Activated T-cell treated with anti-CD3 and anti-CD28 coated beads, Interleukin-2, amount 50 U/mL, for 4 hours (primary cell): ENCODE measurements around the gene IGSF3. TPM values are rescaled to one million over a fixed set of nuclear protein-coding genes. Genes with fewer than 3 reads are reported as not detected.

Source experiments
- ATAC-seq, 2 donors: fragments of 200-7000 bp; cut with Tn5 transposase; one replicate each; pipeline ENCODE4 v1.10.0; 2021
- DNase-seq: peaks from one replicate; pipeline ENCODE4 v3.0.0-alpha.2; 2020
- H3K27me3 Mint-ChIP-seq: one replicate; pipeline ENCODE4 v1.8.0; 2021; ENCODE audit warnings: low read depth, mixed read lengths
- H3K36me3 Mint-ChIP-seq: one replicate; pipeline ENCODE4 v1.8.0; 2022; ENCODE audit warnings: mixed read lengths; ENCODE audit not compliant: insufficient read depth
- H3K4me1 Mint-ChIP-seq: one replicate; pipeline ENCODE4 v1.8.0; 2021; ENCODE audit warnings: low read depth, mixed read lengths
- H3K4me3 Mint-ChIP-seq: one replicate; pipeline ENCODE4 v1.8.0; 2021; ENCODE audit warnings: mild to moderate bottlenecking, moderate library complexity, mixed read lengths
- H3K9me3 Mint-ChIP-seq: one replicate; pipeline ENCODE4 v1.8.0; 2021; ENCODE audit warnings: mixed read lengths
- total RNA-seq, 3 donors: library from RNA; stranded (reverse); gene quantifications; one replicate each; pipeline ENCODE4 v1.2.1, GENCODE V29; 2021

IGSF3 gene
- 1 to 10 TPM; 4.0 to 7.6 (median 4.8) TPM for total RNA-seq

DNA sequence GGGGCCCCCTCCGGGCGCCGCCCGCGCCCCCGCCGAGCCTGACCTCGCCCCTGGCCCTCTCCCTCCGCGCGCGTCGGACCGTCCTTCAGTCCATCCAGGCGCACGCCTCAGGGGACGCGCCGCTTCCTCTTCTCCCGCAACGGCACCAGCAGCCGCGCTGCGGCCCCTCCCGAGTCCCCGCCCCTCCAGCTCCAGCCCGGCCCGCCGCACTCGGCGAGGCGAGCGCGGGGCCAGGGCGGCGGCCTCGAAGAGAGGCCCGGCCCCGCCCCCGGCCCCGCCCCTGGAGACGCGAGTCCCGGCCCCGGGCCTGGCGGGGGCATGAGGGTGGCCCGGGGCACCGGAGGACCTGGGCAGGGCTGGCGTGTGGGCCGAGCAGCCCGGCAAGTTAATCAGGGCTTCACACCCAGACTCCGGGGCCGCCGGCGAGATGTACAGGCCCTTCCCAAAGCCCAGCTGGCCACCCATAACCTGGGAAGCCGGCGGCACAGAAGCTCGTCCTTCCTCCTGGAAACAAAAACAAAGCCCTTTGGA lies at the start of gene IGSF3:
Gene IGSF3, minus strand, starts transcription at position 159 of the 531 bp plus-strand sequence. CDS start 1,407 bp downstream, outside the sequence.
- no peaks in the 10 kb centered on the region for H3K9me3 Mint-ChIP-seq
- peaks cover 4% of the 10 kb centered on the region for H3K4me1 Mint-ChIP-seq
- ATAC-seq (peak; percentile 82 to 84), DNase-seq (peak; percentile 25)
- H3K36me3 Mint-ChIP-seq = no peaks in the 10 kb centered on the region
- H3K4me3 Mint-ChIP-seq = peak within 1 kb of the TSS; percentile 77
- peaks cover 45% of the 10 kb centered on the region for H3K27me3 Mint-ChIP-seq

DNA sequence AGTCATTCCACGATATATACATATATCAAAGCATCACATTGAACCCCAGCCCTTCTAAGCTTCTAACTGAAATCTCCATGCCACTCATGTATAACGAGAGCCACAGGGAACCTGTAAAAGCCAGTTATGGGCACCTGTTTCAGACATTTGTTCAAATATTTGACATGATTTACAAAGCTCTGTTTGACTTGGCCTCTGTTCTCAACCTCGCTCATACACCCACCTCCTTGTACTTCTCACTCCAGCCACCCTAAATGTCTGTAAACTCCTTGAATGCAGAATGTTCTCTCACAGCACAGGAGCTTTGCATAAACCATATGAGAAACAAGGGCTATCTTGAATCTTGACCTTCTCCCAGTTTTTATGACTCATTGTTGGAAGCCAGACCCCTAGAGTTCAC lies 49.8 kb upstream of the IGSF3 start:
- DNase-seq (no peak), ATAC-seq (no peak)
- Mint-ChIP-seq H3K4me1 (no peaks in the 10 kb centered on the region), H3K27me3 (peaks cover 4% of the 10 kb centered on the region), H3K36me3 (no peaks in the 10 kb centered on the region), H3K4me3 (no peak overlapping the region), H3K9me3 (no peaks in the 10 kb centered on the region)

DNA sequence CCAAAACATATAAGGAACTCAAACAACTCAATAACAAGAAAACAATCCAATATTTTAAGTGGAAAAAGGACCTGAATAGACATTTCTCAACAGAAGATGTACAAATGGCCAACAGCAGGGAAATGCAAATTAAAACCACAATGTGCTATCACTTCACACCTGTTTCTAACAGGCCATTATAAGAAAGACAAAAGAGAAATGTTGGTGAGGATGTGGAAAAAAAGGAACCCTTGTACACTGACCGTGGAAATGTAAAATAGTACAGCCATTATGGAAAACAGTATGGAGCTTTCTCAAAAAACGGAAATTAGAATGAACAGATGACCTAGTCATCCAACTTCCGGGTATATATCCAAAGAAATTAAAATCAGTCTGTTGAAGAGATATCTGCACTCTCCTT lies 48.9 kb upstream of the IGSF3 start:
- no peak for DNase-seq
- ATAC-seq = no peak

DNA sequence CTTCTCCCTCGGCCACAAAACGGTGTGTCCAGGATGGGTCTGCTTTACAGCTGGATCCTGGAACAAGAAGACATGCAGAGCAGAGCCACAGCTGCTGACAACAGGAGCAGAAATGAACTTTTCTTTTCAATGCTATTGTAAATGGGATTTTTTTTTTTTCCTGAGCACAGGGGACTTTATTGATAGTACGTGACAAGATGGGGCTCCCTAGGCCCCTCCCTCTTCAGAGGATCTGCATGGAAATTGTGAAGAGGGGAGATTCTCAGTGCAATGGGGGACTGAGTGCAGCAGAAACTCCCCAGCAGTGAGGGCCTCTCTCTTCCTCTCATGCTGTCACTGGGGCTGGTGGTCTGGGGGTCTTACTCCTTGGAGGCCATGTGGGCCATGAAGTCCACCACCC lies 45.9 kb upstream of the IGSF3 start:
- Mint-ChIP-seq H3K4me3 (no peak overlapping the region), H3K9me3 (no peaks in the 10 kb centered on the region), H3K4me1 (peaks cover 2% of the 10 kb centered on the region), H3K36me3 (no peaks in the 10 kb centered on the region), H3K27me3 (peaks cover 9% of the 10 kb centered on the region)
- no peak for ATAC-seq
- no peak for DNase-seq

More for the DNA sequence above, 48.9 kb upstream of the IGSF3 start:
- Mint-ChIP-seq H3K4me1 (no peaks in the 10 kb centered on the region), H3K27me3 (peaks cover 4% of the 10 kb centered on the region), H3K4me3 (no peak overlapping the region), H3K9me3 (no peaks in the 10 kb centered on the region), H3K36me3 (no peaks in the 10 kb centered on the region)

DNA sequence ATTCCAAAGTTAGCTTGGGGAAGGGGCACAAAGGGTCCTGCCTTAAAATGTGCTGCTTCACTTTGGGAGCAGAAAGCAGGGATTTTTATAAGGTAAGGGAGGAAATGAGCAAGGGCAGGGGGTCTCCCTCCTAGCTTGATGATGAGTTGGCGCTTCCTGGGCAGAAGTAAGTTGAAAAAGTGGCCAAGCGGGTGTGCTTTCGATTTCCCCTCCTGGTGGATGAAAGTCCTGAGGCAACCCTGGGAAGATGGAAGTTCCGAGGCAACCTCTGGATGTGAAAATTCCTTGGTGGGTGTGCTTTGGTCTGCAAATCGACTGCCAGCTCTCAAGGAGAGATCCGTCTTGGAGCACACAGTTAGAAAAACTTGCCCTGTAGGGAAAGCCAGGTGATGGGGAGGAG lies 45.0 kb upstream of the IGSF3 start:
- no peak for DNase-seq
- no peaks in the 10 kb centered on the region for H3K9me3 Mint-ChIP-seq
- ATAC-seq = no peak
- H3K27me3 Mint-ChIP-seq = peaks cover 9% of the 10 kb centered on the region
- no peaks in the 10 kb centered on the region for H3K36me3 Mint-ChIP-seq
- H3K4me1 Mint-ChIP-seq = peaks cover 2% of the 10 kb centered on the region
- H3K4me3 Mint-ChIP-seq = no peak overlapping the region

DNA sequence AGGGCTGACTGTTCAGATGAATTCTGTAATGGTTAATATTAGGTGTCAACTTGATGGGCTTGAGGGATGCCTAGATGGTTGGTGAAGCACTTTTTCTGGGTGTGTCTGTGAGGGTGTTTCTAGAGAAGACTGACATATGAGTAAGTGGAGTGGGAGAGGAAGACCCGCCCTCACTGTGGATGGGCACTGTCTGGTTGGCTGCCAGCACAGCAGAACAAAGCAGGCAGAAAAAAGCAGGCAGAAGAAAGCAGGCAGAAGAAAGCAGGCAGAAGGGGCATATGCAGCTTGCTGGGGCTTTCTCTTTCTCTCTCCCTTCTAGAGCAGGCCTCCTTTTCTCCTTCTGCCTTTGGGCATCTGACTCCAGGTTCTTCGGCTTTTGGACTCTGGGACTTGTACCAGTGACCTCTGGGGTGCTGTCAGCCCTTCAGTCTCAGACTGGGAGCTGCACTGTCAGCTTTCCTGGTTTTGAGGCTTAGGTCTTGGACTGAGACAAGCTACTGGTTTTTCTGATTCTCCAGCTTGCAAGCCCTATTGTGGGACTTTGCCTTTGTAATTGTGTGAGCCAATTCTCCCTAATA lies 43.8 kb upstream of the IGSF3 start:
- peaks cover 9% of the 10 kb centered on the region for H3K27me3 Mint-ChIP-seq
- no peak for DNase-seq
- H3K4me1 Mint-ChIP-seq = peaks cover 2% of the 10 kb centered on the region
- no peaks in the 10 kb centered on the region for H3K9me3 Mint-ChIP-seq
- H3K36me3 Mint-ChIP-seq = no peaks in the 10 kb centered on the region
- peak; percentile 79 to 93 for ATAC-seq
- H3K4me3 Mint-ChIP-seq = no peak overlapping the region

DNA sequence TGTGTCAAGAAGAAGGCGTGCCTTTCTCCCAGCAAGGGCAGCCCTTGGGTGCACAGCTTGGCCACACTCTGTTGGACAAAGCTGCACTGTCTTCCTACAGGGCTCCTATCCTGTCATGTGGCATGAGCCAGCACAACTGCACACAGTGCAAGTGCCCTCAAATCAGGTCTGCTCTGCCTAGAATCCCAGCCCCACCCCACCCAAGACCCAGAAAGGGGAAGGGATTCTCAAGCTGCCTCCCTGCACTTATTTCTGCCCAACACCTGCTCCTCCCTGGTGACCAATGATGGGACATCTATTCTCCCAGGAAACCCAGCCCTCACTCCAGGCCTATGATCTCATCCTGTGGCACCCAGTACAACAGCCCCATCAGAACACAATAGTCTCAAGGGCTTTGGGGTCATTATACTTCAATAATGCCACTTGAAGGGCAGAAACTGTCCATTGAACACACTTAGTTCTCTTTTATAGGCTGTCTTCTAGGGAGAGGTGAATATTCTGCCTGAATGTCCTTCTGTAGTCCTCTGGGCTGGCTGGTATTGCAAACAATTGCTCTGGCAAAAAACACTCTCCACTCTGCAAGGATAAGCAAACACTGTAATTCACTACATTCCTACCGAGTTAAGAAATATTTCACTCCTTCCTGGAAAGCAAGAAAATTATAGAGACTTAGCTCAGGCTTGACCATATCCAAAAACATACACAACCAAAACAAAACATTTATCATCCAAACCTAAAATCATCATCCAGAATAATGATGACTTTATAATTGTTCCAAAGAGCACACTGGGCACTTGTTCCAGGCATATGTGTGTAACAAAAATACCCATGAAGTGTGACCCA lies 43.1 kb upstream of the IGSF3 start:
- no peaks in the 10 kb centered on the region for H3K9me3 Mint-ChIP-seq
- H3K4me3 Mint-ChIP-seq = no peak overlapping the region
- H3K4me1 Mint-ChIP-seq = peaks cover 2% of the 10 kb centered on the region
- H3K27me3 Mint-ChIP-seq = peaks cover 9% of the 10 kb centered on the region
- H3K36me3 Mint-ChIP-seq = no peaks in the 10 kb centered on the region
- DNase-seq (no peak), ATAC-seq (no peak)

DNA sequence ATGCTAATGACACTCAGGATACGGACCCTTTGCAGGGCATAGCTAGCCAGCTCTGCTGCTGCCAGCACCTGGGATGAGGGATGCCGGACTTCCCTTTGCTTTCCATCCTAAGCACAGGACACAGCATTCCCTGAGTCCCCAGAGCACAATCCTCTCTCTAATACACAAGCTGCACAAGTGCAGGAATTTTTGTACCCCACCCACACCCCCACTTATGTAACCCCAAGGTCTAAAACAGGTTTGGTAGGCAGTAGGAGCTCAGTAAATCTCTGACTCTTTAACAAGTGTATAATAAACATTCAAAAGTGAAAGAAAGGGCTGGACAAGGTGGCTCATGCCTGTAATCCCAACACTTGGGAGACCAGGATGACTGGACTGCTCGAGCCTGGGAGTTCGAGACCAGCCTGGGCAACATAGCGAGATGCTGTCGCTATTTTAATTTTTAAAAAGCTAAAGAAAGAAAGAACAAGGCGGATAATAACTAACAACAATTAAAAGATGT lies 42.2 kb upstream of the IGSF3 start:
- DNase-seq (no peak), ATAC-seq (no peak)
- no peaks in the 10 kb centered on the region for H3K36me3 Mint-ChIP-seq
- no peaks in the 10 kb centered on the region for H3K9me3 Mint-ChIP-seq
- H3K27me3 Mint-ChIP-seq = peaks cover 6% of the 10 kb centered on the region
- H3K4me3 Mint-ChIP-seq = no peak overlapping the region
- H3K4me1 Mint-ChIP-seq = peaks cover 2% of the 10 kb centered on the region

DNA sequence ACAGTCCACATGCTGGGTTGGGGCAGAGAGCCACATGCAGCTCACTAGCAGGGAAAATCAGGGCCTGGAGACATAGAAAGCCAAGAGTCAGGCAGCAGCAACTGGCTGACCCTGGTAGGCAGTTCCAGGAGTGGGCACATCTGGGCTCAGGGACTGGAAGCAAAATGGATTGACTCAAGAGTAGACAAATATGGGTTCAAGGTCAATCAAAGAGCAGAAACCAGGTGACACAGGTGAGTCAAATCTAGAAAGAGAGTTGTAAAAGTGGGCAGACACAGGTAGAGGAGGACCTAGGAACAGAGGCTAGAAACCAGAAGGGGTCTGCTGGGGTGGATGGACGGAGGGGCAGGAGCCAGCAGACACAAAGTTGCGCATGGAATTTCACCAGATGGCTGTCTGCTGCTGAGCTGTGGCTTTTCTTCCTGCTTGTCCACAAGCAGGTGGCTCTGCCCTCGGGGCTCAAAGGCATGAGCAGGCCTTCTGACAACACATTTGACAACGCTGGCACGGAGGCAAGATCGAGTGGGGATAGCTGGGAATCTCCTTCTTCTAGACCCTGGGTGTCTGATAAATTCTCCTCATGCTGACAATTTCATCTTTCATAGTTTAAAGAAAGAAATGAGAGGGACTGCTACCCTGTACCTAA lies 40.8 kb upstream of the IGSF3 start:
- no peaks in the 10 kb centered on the region for H3K36me3 Mint-ChIP-seq
- H3K27me3 Mint-ChIP-seq = peaks cover 6% of the 10 kb centered on the region

DNA sequence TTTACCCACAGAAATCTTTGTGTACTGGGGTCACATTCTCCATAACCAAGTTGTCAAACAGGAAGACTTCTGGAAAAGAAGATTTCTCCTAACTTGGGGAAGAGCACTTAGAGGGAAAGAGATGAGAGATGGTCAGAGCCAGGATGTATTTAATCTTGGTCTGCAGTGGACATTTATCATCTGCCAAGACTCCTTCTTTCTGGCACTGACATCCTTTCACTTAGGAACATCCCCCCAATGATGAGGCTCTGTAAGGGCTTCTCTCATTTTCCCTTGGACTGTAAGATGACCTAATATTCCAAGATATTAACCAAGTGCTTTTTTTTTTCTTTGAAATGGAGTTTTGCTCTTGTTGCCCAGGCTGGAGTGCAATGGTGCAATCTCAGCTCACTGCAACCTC lies 39.3 kb upstream of the IGSF3 start:
- DNase-seq (no peak), ATAC-seq (no peak)
- Mint-ChIP-seq H3K4me3 (no peak overlapping the region), H3K4me1 (peaks cover 2% of the 10 kb centered on the region), H3K36me3 (no peaks in the 10 kb centered on the region), H3K9me3 (peaks cover 5% of the 10 kb centered on the region), H3K27me3 (peaks cover 6% of the 10 kb centered on the region)

More for the DNA sequence above, 40.8 kb upstream of the IGSF3 start:
- no peak for DNase-seq
- no peak overlapping the region for H3K4me3 Mint-ChIP-seq
- ATAC-seq = no peak
- H3K4me1 Mint-ChIP-seq = peaks cover 2% of the 10 kb centered on the region
- peaks cover 4% of the 10 kb centered on the region for H3K9me3 Mint-ChIP-seq

DNA sequence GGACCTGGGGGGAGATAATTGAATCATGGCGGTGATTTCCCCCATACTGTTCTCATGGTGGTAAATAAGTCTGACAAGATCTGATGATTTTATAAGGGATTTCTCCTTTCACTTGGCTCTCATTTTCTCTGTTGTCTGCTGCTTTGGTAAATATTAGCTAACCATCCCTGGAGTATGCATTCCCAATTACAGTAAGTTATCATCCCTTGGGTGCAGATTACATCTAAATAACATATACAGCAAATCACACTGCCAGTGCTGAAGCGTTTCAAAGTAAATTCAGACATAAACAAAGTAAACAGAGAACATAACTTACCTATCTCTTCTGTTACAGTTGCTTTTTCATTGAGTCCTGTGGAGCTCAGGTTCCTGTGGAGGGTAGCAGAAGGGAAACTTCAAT lies 38.6 kb upstream of the IGSF3 start:
- peaks cover 5% of the 10 kb centered on the region for H3K9me3 Mint-ChIP-seq
- no peak overlapping the region for H3K4me3 Mint-ChIP-seq
- ATAC-seq = no peak
- H3K4me1 Mint-ChIP-seq = peaks cover under 1% of the 10 kb centered on the region
- H3K36me3 Mint-ChIP-seq = no peaks in the 10 kb centered on the region
- DNase-seq = no peak
- H3K27me3 Mint-ChIP-seq = peaks cover 6% of the 10 kb centered on the region

DNA sequence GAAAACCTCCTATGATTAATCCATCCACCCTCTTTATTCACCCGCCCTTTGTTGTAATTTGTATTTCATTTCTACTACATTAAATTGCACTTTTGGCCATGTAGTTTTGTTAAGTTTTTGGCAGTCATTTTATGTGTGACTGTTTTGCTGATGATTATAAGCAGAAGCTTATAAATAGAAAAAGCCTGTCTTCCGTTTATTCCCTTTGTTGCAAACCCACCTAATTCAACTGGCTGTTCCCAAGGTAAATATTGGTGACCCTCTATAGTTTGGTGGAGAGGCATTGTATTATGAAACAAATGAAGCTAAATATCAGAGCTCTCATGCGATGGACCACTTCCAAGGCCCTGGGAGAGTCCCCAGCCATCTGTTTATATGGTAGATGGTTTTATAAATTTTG lies 36.7 kb upstream of the IGSF3 start:
- Mint-ChIP-seq H3K27me3 (peaks cover 2% of the 10 kb centered on the region), H3K36me3 (no peaks in the 10 kb centered on the region), H3K4me1 (no peaks in the 10 kb centered on the region), H3K4me3 (no peak overlapping the region), H3K9me3 (peaks cover 5% of the 10 kb centered on the region)
- ATAC-seq = no peak
- DNase-seq = no peak

DNA sequence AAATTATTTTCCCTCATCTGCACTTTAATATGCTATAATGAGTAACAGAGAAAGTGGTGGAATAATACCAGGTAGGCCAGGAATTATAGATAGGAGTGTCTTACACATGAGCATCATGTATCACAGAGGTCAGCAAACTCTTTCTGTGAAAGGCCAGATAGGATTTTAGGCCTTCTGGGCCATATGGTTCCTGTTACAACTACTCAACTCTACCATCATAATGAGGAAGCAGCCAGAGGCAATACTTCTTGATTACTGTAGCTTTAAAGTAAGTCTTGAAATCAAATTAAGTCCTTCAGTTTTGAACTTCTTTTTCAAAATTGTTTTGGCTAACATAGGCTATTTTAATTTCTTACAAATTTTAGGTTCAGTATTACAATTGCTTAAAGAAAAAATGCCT lies 32.1 kb upstream of the IGSF3 start:
- Mint-ChIP-seq H3K4me3 (no peak overlapping the region), H3K27me3 (no peaks in the 10 kb centered on the region), H3K36me3 (no peaks in the 10 kb centered on the region), H3K4me1 (no peaks in the 10 kb centered on the region), H3K9me3 (peaks cover 5% of the 10 kb centered on the region)
- ATAC-seq = no peak
- no peak for DNase-seq

DNA sequence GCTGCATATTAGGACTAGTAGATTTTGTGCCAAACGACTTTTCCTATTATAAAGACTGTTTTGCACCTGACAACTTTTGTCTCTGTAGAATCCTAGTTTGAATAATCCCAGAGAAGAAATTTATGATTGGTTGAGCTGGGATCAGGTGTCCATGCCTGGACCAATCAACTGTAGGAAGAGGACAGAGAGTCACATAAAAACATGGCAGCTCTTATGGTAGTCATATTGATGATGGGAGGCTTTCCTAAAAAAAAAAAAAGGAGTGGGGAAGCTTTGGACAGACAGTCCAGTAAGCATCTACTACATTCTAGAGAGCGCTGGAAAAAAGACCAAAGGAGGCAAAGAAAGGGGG lies 30.7 kb upstream of the IGSF3 start:
- Mint-ChIP-seq H3K4me3 (no peak overlapping the region), H3K27me3 (peaks cover 2% of the 10 kb centered on the region), H3K36me3 (no peaks in the 10 kb centered on the region), H3K9me3 (no peaks in the 10 kb centered on the region), H3K4me1 (no peaks in the 10 kb centered on the region)
- ATAC-seq = no peak
- no peak for DNase-seq
